ENCODE results near the gene FAAP20. TPM values are rescaled to one million over a fixed set of nuclear protein-coding genes. Genes with fewer than 3 reads are reported as not detected.

Gene FAAP20
- total RNA-seq, 1 donor from 2014 or later = 114 TPM

- H3K27ac ChIP-seq (ENCODE audit: low read depth, low read length) = no peak overlapping the region
- H3K27me3 ChIP-seq (ENCODE audit: insufficient read depth, low read length) = no peaks in the 10 kb centered on the region
- FAIRE-seq (no peak), DNase-seq (ENCODE audit: low read depth) (no peak)
- Mint-ChIP-seq H3K27me3 (ENCODE audit: low read depth, unreplicated experiment) (no peaks in the 10 kb centered on the region), H3K36me3 (ENCODE audit: low read depth, unreplicated experiment) (peaks cover 17% of the 10 kb centered on the region), H3K9me3 (ENCODE audit: unreplicated experiment) (peaks cover 2% of the 10 kb centered on the region), H3K4me1 (ENCODE audit: low read depth, unreplicated experiment) (no peaks in the 10 kb centered on the region), H3K27ac (ENCODE audit: unreplicated experiment) (no peak overlapping the region), H3K4me3 (ENCODE audit: unreplicated experiment) (no peak overlapping the region)
- no peaks in the 10 kb centered on the region for H3K36me3 ChIP-seq (ENCODE audit: insufficient read depth, low read length)
- TF ChIP-seq EZH2 (IDR thresholded peaks at IDR 0.05; ENCODE audit: insufficient read depth, low read length) = no peak
- TF ChIP-seq, protein P1, sequence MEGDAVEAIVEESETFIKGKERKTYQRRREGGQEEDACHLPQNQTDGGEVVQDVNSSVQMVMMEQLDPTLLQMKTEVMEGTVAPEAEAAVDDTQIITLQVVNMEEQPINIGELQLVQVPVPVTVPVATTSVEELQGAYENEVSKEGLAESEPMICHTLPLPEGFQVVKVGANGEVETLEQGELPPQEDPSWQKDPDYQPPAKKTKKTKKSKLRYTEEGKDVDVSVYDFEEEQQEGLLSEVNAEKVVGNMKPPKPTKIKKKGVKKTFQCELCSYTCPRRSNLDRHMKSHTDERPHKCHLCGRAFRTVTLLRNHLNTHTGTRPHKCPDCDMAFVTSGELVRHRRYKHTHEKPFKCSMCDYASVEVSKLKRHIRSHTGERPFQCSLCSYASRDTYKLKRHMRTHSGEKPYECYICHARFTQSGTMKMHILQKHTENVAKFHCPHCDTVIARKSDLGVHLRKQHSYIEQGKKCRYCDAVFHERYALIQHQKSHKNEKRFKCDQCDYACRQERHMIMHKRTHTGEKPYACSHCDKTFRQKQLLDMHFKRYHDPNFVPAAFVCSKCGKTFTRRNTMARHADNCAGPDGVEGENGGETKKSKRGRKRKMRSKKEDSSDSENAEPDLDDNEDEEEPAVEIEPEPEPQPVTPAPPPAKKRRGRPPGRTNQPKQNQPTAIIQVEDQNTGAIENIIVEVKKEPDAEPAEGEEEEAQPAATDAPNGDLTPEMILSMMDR (IDR thresholded peaks at IDR 0.05; ENCODE audit: insufficient read depth, low read depth, low read length) = no peak
- no peaks in the 10 kb centered on the region for H3K9me3 ChIP-seq (ENCODE audit: insufficient read depth, low read depth, low read length)
- H3K79me2 ChIP-seq (ENCODE audit: insufficient read depth, low read length) = no peaks in the 10 kb centered on the region
- H4K20me1 ChIP-seq (ENCODE audit: insufficient read depth, low read length) = peaks cover 6% of the 10 kb centered on the region
- no peak overlapping the region for H3K9ac ChIP-seq (ENCODE audit: low read length)
- no peak overlapping the region for H3K4me3 ChIP-seq (ENCODE audit: insufficient read depth, low read depth, low read length)
- no peaks in the 10 kb centered on the region for H3K4me1 ChIP-seq (ENCODE audit: insufficient read depth, low read length)
- no peak overlapping the region for H3K4me2 ChIP-seq (ENCODE audit: low read length)
- H2AFZ ChIP-seq (ENCODE audit: low read depth, low read length) = no peak overlapping the region
Observed at GRCh38 chr1:2156866-2157265, 37.7 kb downstream of the FAAP20 start.

DNA sequence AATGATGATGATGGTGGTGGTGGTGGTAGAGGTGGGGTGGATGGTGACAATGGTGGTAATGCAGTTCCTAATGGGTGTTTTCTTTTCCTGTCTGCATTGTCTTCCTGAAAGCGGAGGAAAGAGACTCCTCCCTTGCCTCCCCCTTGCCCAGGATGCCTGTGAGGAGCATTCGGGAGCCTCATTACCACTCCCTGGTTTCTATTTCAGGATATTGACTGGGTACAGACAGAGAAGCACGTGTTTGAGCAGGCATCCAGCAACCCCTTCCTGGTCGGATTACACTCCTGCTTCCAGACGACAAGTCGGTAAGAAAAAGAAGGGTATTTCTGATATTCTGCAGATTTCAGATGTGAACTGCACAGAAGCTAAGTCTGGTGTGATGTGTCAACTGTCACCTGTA, 38.8 kb downstream of the FAAP20 start:
- no peak for FAIRE-seq
- Histone ChIP-seq H2AFZ (ENCODE audit: low read depth, low read length) (no peak overlapping the region), H4K20me1 (ENCODE audit: insufficient read depth, low read length) (peaks cover 6% of the 10 kb centered on the region), H3K4me1 (ENCODE audit: insufficient read depth, low read length) (no peaks in the 10 kb centered on the region), H3K79me2 (ENCODE audit: insufficient read depth, low read length) (no peaks in the 10 kb centered on the region), H3K27me3 (ENCODE audit: insufficient read depth, low read length) (no peaks in the 10 kb centered on the region), H3K27ac (ENCODE audit: low read depth, low read length) (no peak overlapping the region), H3K9me3 (ENCODE audit: insufficient read depth, low read depth, low read length) (no peaks in the 10 kb centered on the region), H3K36me3 (ENCODE audit: insufficient read depth, low read length) (no peaks in the 10 kb centered on the region), H3K9ac (ENCODE audit: low read length) (no peak overlapping the region), H3K4me2 (ENCODE audit: low read length) (no peak overlapping the region), H3K4me3 (ENCODE audit: insufficient read depth, low read depth, low read length) (no peak overlapping the region)
- Mint-ChIP-seq H3K4me3 (ENCODE audit: unreplicated experiment) (no peak overlapping the region), H3K36me3 (ENCODE audit: low read depth, unreplicated experiment) (peaks cover 17% of the 10 kb centered on the region), H3K9me3 (ENCODE audit: unreplicated experiment) (peaks cover 2% of the 10 kb centered on the region), H3K27me3 (ENCODE audit: low read depth, unreplicated experiment) (no peaks in the 10 kb centered on the region), H3K4me1 (ENCODE audit: low read depth, unreplicated experiment) (no peaks in the 10 kb centered on the region), H3K27ac (ENCODE audit: unreplicated experiment) (no peak overlapping the region)
- TF ChIP-seq, protein P1 (IDR thresholded peaks at IDR 0.05; ENCODE audit: insufficient read depth, low read depth, low read length) = no peak
- no peak for TF ChIP-seq EZH2 (IDR thresholded peaks at IDR 0.05; ENCODE audit: insufficient read depth, low read length)
- no peak for DNase-seq (ENCODE audit: low read depth)

GRCh38 chr1:2155147-2155598, 39.4 kb downstream of the FAAP20 start:
- no peaks in the 10 kb centered on the region for H3K27me3 ChIP-seq (ENCODE audit: insufficient read depth, low read length)
- FAIRE-seq = no peak
- H3K4me3 ChIP-seq (ENCODE audit: insufficient read depth, low read depth, low read length) = no peak overlapping the region
- H3K9ac ChIP-seq (ENCODE audit: low read length) = no peak overlapping the region
- no peaks in the 10 kb centered on the region for H3K4me1 ChIP-seq (ENCODE audit: insufficient read depth, low read length)
- H3K79me2 ChIP-seq (ENCODE audit: insufficient read depth, low read length) = no peaks in the 10 kb centered on the region
- peaks cover 6% of the 10 kb centered on the region for H4K20me1 ChIP-seq (ENCODE audit: insufficient read depth, low read length)
- no peaks in the 10 kb centered on the region for H3K27me3 Mint-ChIP-seq (ENCODE audit: low read depth, unreplicated experiment)
- no peaks in the 10 kb centered on the region for H3K9me3 ChIP-seq (ENCODE audit: insufficient read depth, low read depth, low read length)
- no peaks in the 10 kb centered on the region for H3K4me1 Mint-ChIP-seq (ENCODE audit: low read depth, unreplicated experiment)
- peaks cover 19% of the 10 kb centered on the region for H3K36me3 Mint-ChIP-seq (ENCODE audit: low read depth, unreplicated experiment)
- peaks cover 2% of the 10 kb centered on the region for H3K9me3 Mint-ChIP-seq (ENCODE audit: unreplicated experiment)
- no peak overlapping the region for H3K27ac ChIP-seq (ENCODE audit: low read depth, low read length)
- no peak overlapping the region for H2AFZ ChIP-seq (ENCODE audit: low read depth, low read length)
- H3K4me3 Mint-ChIP-seq (ENCODE audit: unreplicated experiment) = no peak overlapping the region
- TF ChIP-seq EZH2 (IDR thresholded peaks at IDR 0.05; ENCODE audit: insufficient read depth, low read length) = no peak
- TF ChIP-seq, protein P1 (IDR thresholded peaks at IDR 0.05; ENCODE audit: insufficient read depth, low read depth, low read length) = no peak
- DNase-seq (ENCODE audit: low read depth) = no peak
- no peaks in the 10 kb centered on the region for H3K36me3 ChIP-seq (ENCODE audit: insufficient read depth, low read length)
- no peak overlapping the region for H3K4me2 ChIP-seq (ENCODE audit: low read length)
- no peak overlapping the region for H3K27ac Mint-ChIP-seq (ENCODE audit: unreplicated experiment)
